Esophagus muscularis mucosa (tissue), 4 donors: ENCODE measurements around the gene SORCS2.

Experiments used
- CTCF ChIP-seq, 3 experiments: fragments of 200-600 bp in 2 of 3; fragments of 450-650 bp in 1 of 3; sonication (generic) in 2 of 3; IDR thresholded peaks; one replicate each; pipeline ENCODE4 v1.5.1; 2017 to 2019; ENCODE audit warnings: antibody characterized with exemption in 3 of 3, mild to moderate bottlenecking in 2 of 3, moderate library complexity in 1 of 3
- EP300 ChIP-seq: sonication (generic); formaldehyde crosslinking; IDR thresholded peaks from one replicate; pipeline ENCODE4 v1.6.1; 2017; ENCODE audit warnings: antibody characterized with exemption
- POLR2A ChIP-seq: fragments of 450-650 bp; IDR thresholded peaks from one replicate; pipeline ENCODE4 v1.6.1; 2017; ENCODE audit warnings: antibody characterized with exemption, moderate library complexity, mild to moderate bottlenecking, low read depth
- POLR2AphosphoS5 ChIP-seq, 2 donors: sonication (generic); formaldehyde crosslinking; IDR thresholded peaks; one replicate each; pipeline ENCODE4 v1.6.1; 2017; ENCODE audit warnings: antibody characterized with exemption in 2 of 2

DNA sequence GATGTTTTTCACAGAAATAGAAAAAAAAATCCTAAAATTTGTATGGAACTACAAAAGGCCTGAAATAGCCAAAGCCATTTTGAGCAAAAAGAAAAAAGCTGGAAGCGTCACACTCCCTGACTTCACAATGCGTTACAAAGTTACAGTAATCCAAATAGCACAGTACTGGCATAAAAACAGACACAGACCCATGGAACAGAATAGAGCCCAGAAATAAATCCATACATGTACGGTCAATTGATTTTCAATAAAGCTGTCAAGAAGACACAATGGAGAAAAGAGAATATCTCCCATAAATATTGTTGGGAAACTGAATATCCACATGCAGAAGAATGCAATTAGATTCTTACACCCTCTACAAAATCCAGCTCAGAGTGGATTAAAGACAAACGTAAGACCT, 539.1 kb downstream of the SORCS2 start:
- TF ChIP-seq CTCF (IDR thresholded peaks at IDR 0.05) = no peak
- TF ChIP-seq POLR2AphosphoS5 (IDR thresholded peaks at IDR 0.05) = no peak
- no peak for TF ChIP-seq POLR2A
- TF ChIP-seq EP300 = no peak
